GM06990 (cell line): Measurements from ENCODE around the gene ADCY5.

Experiments used
- DNase-seq: peaks from one replicate; pipeline ENCODE4 v3.0.0-alpha.2; 2011; ENCODE audit not compliant: insufficient read length; ENCODE audit errors: extremely low read depth
- H3K27me3 ChIP-seq: replicated peaks from 2 replicates; pipeline ENCODE4 v1.6.0; 2011; ENCODE audit warnings: low read length; ENCODE audit not compliant: control insufficient read depth, insufficient read depth
- H3K36me3 ChIP-seq: 2 replicates; pipeline ENCODE4 v1.5.1; 2011; ENCODE audit warnings: low read length; ENCODE audit not compliant: control insufficient read depth, insufficient read depth
- H3K4me3 ChIP-seq: replicated peaks from 2 replicates; pipeline ENCODE4 v1.5.1; 2011; ENCODE audit warnings: low read depth, mild to moderate bottlenecking, control low read depth, low read length
- CTCF ChIP-seq: IDR thresholded peaks from 2 replicates; pipeline ENCODE4 v1.5.1; 2011; ENCODE audit warnings: low read length, control low read depth, mild to moderate bottlenecking, inconsistent platforms; ENCODE audit not compliant: insufficient read depth, poor library complexity, severe bottlenecking

ADCY5 gene

GRCh38 chr3:123310186-123310585, 138.7 kb downstream of the ADCY5 start:
- DNase-seq = no peak
- no peaks in the 10 kb centered on the region for H3K36me3 ChIP-seq
- H3K27me3 ChIP-seq = peaks cover 1% of the 10 kb centered on the region
- no peak for TF ChIP-seq CTCF
- H3K4me3 ChIP-seq = no peak overlapping the region

- H3K4me3 ChIP-seq = no peak overlapping the region
- no peak for TF ChIP-seq CTCF
- no peaks in the 10 kb centered on the region for H3K36me3 ChIP-seq
- DNase-seq = no peak
- H3K27me3 ChIP-seq = no peaks in the 10 kb centered on the region; the same call in 1 of the 2 replicates
Measured at GRCh38 chr3:123307064-123307463, 141.8 kb downstream of the ADCY5 start.

GRCh38 chr3:123305192-123305591, 143.7 kb downstream of the ADCY5 start:
- no peak for TF ChIP-seq CTCF
- Histone ChIP-seq H3K27me3 (no peaks in the 10 kb centered on the region; the same call in 1 of the 2 replicates), H3K4me3 (no peak overlapping the region), H3K36me3 (no peaks in the 10 kb centered on the region)
- no peak for DNase-seq

GRCh38 chr3:123303976-123304560, 144.8 kb downstream of the ADCY5 start:
- no peak for DNase-seq
- H3K36me3 ChIP-seq = no peaks in the 10 kb centered on the region
- no peak for TF ChIP-seq CTCF
- no peak overlapping the region for H3K4me3 ChIP-seq
- H3K27me3 ChIP-seq = no peaks in the 10 kb centered on the region; the same call in 1 of the 2 replicates

- H3K36me3 ChIP-seq = no peaks in the 10 kb centered on the region
- DNase-seq = no peak
- no peaks in the 10 kb centered on the region; the same call in 1 of the 2 replicates for H3K27me3 ChIP-seq
- no peak for TF ChIP-seq CTCF
- no peak overlapping the region for H3K4me3 ChIP-seq
Measured at GRCh38 chr3:123302961-123303360, 145.9 kb downstream of the ADCY5 start.
